NCI-H2171 (cell line): ENCODE measurements around the gene MAST4.

Experiments used
- DNase-seq: peaks from one replicate; lab custom pipeline; 2025; lab: John Stamatoyannopoulos, UW

MAST4 gene

GRCh38 chr5:66960369-66961137 lies 364.4 kb downstream of the MAST4 start:
- no peak for DNase-seq

DNA sequence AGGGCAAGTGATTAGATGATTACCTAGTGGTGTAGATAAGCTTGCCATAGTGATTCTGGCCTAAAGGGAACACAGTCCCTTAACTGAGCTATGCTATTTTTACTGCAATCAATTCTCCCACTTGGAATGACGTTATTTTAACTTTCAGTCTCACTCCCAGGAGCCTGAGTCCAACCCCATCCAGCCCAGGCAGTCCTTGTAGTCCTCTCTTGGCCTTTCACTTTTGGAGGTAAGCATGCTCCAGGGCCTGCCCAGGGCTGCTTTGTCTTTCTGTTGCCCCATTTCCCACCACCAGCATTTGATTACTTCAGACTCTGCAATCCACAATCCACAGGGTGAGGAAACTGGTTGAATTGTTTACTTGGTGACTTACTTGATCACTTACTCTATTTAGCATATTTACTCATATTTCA lies 367.4 kb downstream of the MAST4 start:
- DNase-seq, result no peak

DNA sequence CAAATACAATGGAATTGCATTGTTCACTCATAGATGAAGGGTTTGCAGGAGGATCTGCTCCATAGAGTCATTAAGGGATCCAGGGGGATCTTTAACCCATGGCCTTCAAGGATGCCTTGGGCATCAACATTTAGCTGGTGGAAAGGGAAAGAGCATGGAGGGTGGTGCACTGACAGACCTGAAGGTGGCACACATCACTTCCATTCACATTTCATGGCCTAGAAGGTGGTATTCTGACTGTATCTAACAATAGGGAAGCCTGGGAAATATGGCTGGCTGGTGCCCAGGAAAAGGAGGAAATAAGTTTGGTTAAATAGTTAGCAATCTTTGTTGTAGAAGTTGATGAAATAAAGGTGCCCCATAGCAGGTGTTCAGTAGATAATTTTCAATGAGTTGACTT lies 370.2 kb downstream of the MAST4 start:
- DNase-seq, result no peak

GRCh38 chr5:66967102-66967501 lies 370.9 kb downstream of the MAST4 start:
- no peak for DNase-seq

GRCh38 chr5:66967826-66968262 lies 371.7 kb downstream of the MAST4 start:
- no peak for DNase-seq

DNA sequence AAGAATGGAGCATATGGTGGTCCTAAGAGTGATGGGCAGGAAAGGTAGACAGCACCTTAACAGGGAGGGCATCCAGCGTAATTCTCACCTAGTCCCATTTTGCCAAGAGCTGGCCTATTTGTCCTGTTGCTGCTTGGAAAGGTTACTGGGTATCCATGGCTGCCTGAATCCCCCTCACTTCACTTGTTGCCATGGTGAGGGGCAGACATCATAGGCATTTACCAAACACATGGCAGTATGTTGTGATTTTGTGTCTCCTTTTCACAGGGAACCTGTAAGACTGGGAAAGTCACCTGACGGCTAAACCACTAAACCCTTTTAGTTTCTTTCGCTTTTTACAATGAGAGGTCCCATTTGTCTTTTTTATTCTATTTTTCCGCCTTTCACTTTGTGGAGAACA lies 373.3 kb downstream of the MAST4 start:
- DNase-seq, result no peak

- no peak for DNase-seq
These were observed 373.8 kb downstream of the MAST4 start for GRCh38 chr5:66969963-66970362.

GRCh38 chr5:66972004-66972403 lies 375.8 kb downstream of the MAST4 start:
- no peak for DNase-seq

DNA sequence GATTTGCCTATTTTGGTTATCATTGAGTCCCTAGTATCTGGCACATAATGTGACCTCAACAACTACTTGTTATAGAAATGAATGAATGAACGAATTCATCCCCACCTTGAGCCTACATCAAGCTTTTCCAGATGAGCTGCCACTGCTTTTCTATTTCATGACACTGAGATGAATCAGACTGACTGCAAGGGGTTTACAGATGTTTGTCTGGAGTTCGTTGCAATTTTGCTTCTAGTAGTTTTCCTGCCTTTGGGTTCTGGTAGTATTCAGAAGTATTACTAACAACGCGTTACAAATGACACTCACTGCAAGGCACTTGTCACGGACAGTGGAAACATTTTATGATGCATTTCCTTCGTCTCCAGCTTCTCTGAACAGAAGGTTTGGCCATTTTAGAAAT lies 378.1 kb downstream of the MAST4 start:
- no peak for DNase-seq

GRCh38 chr5:66976108-66976507 lies 379.9 kb downstream of the MAST4 start:
- no peak for DNase-seq

GRCh38 chr5:66979738-66980137 lies 383.5 kb downstream of the MAST4 start:
- no peak for DNase-seq

DNA sequence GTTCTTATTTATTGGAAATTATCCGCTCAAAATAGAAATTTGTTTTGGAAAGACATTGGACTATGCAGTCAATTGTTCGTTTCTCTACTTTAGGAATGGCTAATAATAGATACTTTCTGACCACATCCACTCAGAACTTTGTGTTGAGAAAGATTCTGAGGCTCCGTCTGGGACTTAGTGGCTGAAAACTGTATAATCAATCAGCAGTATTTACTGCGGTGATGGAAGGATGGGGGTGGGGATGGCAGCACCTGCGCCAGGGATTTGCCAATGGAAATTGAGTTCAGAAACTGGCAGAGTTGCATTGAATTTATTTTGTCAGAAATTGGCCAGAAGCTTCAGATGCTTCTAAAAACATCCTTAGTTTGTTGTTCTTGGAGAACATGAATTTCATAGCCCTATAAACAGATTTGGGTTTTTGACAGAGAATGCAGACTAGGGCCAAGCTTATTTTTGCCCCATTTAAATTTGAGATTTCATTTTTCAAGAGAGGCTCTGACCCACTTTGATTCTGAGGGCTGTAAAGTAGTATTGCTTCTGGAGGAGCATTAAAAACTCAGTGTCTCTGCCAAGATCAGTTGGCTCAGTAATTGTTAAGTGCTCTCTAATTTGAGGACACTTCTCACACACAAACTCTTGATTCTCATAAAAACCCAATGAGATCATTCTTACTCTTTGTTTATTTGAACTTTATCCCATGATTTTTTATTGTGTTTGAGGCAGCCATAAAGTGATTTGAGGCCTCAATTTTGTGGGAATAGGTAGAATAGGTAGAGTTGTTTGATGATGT lies 385.3 kb downstream of the MAST4 start:
- DNase-seq, result no peak

- DNase-seq, result no peak
These were observed 385.8 kb downstream of the MAST4 start for GRCh38 chr5:66982056-66982387.

- no peak for DNase-seq
These were observed 386.3 kb downstream of the MAST4 start for GRCh38 chr5:66982470-66982869.

DNA sequence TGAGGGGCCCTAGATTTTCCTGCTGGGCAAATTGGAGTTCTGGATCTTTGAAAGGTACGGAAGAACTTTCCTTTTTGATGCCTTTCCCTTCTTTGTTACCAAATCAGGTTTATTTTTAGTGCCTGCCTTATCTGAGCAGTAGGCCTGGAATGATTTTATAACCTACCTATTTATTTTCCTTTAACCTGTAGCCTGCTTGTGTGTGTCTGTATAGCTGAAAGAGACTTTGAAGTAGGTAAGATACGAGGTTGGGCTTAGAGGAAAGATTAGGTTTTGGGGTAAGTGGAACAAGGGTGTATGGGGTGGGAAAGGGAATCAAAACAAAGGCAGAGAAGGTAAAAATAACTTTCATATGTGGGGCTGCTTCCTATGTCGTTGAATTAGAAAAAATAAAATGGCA lies 389.2 kb downstream of the MAST4 start:
- DNase-seq, result no peak

DNA sequence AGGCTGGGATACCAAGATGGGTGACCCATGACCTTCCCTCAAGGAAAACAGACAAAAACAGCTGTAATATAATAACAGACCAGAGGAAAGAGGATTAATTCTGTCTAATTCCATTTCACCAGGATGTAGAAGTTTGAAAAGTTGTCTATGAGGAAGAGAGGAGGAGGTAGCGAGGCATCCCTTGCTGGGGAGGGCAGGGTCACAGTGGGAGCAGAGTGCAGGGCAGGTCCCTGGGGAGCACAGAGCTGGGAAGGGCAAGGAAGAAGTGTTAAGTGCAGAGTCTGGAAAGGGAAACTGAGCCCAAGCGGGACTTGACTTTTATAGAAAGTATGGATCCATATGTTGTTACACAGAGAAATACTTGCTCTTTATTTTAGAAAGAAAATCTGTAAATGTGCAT lies 389.8 kb downstream of the MAST4 start:
- DNase-seq, result no peak

- no peak for DNase-seq
These were observed 390.3 kb downstream of the MAST4 start for GRCh38 chr5:66986534-66986933.

DNA sequence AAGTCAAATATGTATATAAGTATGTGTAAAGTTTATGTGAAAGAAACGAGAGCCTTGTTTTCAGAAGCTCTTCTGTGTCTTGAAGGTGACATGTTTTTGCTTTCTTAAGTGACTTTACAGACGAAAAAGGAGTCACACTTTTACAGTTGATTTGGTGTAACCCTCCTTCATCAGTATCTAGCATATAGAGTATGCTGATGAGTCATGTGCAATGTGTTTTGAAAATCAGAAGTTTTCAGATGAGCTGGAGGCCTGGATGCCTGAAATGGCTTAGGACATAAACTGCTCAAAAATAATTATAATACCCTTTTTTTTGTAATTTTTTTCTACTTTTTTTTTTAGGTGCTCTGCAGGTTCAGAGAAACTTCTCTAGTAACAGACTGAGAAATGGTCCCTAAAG lies 390.9 kb downstream of the MAST4 start:
- DNase-seq, result no peak

GRCh38 chr5:66987540-66987939 lies 391.3 kb downstream of the MAST4 start:
- DNase-seq, result no peak

- no peak for DNase-seq
These were observed 392.0 kb downstream of the MAST4 start for GRCh38 chr5:66987949-66988838.

DNA sequence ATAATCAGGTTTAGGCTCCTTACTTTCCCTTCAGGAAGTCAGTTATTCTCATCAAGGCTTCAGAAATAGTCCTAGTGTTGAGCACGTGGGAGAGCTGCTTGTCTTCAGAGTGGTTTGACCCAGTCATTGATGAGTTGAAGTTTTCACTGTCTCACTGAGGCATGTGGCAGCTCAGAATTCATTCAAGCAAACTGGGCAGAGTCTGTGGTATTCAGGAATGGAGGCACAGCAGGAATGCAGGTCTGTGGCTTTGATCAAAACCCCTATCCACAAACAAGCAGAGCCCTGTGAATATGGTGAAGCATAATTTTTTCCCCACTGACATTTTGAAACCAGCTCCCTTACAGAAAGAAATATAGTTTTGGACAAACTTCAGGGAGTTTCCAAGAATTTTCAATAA lies 393.1 kb downstream of the MAST4 start:
- DNase-seq, result no peak

DNA sequence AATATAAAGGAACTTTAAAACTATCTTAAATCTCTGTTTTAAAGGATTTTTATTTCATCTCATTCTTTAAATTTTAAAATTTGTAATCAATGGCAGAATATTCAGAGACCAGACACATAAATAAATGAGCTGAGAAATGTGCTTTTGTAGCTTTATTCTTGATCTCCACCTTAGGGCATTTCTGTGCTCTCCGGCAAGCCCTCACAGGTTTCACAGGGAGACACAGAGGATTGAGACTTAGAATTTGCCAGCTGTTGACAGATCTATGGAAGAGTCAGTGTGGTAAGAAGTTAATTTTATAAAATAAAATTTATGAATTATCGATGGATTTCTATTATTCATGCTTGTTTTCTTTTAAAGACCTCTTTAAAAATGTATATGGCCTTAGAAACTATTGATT lies 393.6 kb downstream of the MAST4 start:
- DNase-seq, result no peak

DNA sequence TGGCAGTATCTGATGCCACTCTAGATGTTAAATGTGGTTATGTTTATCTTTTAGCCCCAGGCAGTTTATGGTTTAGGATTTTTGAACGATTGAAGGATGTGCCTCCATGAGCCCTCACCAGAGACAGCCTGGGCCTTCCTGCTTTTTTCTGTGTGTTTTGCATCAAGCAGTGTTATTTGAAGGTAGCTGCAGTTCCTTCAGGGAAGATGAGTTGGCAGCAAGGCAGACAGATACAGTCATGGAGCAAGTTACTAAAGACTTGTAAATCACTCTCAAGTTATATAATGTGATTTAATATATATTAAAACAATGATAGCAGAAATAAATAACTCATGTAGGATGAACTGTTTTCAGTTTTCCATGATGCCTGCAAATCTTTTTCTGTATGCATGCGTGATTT lies 395.6 kb downstream of the MAST4 start:
- DNase-seq, result no peak
